CD14-positive monocyte (primary cell): ENCODE results near the gene TP53I3. TPM values are rescaled to one million over a fixed set of nuclear protein-coding genes. Genes with fewer than 3 reads are reported as not detected.

Experiments
- DNase-seq, 3 donors: peaks; one replicate each; pipeline ENCODE4 v3.0.0-alpha.2; 2011 to 2022
- H2AFZ ChIP-seq: 2 replicates; pipeline ENCODE4 v1.6.0; 2012; ENCODE audit warnings: mild to moderate bottlenecking, low read depth, low read length, inconsistent platforms; ENCODE audit not compliant: insufficient read depth, poor library complexity, severe bottlenecking
- H3K27ac ChIP-seq, 2 donors: 1 replicate in 1 of 2; 2 replicates in 1 of 2; pipeline ENCODE4 v1.5.1; 2012 to 2013; ENCODE audit warnings: low read length in 2 of 2, control low read depth in 1 of 2, inconsistent platforms in 1 of 2, low read depth in 1 of 2, mild to moderate bottlenecking in 1 of 2
- H3K27me3 ChIP-seq, 2 donors: one replicate each; pipeline versions ENCODE4 v1.6.0 to v1.6.1; 2011 to 2013; ENCODE audit warnings: low read length in 2 of 2; ENCODE audit not compliant: control insufficient read depth in 2 of 2, insufficient read depth in 2 of 2
- H3K36me3 ChIP-seq, 2 donors: replicated peaks in 1 of 2; 1 replicate in 1 of 2; 2 replicates in 1 of 2; pipeline versions ENCODE4 v1.5.1 to v1.6.1; 2012 to 2013; ENCODE audit warnings: low read length in 2 of 2, control low read depth in 1 of 2, inconsistent platforms in 1 of 2, mild to moderate bottlenecking in 1 of 2; ENCODE audit not compliant: insufficient read depth in 2 of 2, control insufficient read depth in 1 of 2
- H3K4me1 ChIP-seq, 2 donors: 1 replicate in 1 of 2; 2 replicates in 1 of 2; pipeline versions ENCODE4 v1.5.1 to v1.6.1; 2012 to 2013; ENCODE audit warnings: low read length in 2 of 2, control low read depth in 1 of 2, inconsistent platforms in 1 of 2, mild to moderate bottlenecking in 1 of 2, moderate library complexity in 1 of 2; ENCODE audit not compliant: insufficient read depth in 2 of 2, control insufficient read depth in 1 of 2
- H3K4me2 ChIP-seq: replicated peaks from 2 replicates; pipeline ENCODE3; 2012; ENCODE audit warnings: low read length, moderate library complexity, mild to moderate bottlenecking; ENCODE audit not compliant: poor library complexity, severe bottlenecking; ENCODE audit errors: extremely low read depth
- H3K4me3 ChIP-seq, 3 experiments: fragments of 200-600 bp in 1 of 3; sonication (generic) in 1 of 3; replicated peaks in 1 of 3; 1 replicate in 2 of 3; 2 replicates in 1 of 3; pipeline ENCODE4 v1.5.1; 2011 to 2013; ENCODE audit warnings: low read length in 3 of 3, mild to moderate bottlenecking in 3 of 3, control low read depth in 2 of 3, low read depth in 2 of 3, inconsistent platforms in 1 of 3, moderate library complexity in 1 of 3
- H3K79me2 ChIP-seq: 2 replicates; pipeline ENCODE4 v1.6.0; 2012; ENCODE audit warnings: mild to moderate bottlenecking, control low read depth, inconsistent platforms, low read length, moderate library complexity; ENCODE audit not compliant: insufficient read depth
- H3K9ac ChIP-seq: 2 replicates; pipeline ENCODE4 v1.6.0; 2017; ENCODE audit warnings: low read length, mild to moderate bottlenecking; ENCODE audit not compliant: insufficient read depth, poor library complexity, severe bottlenecking
- H3K9me3 ChIP-seq, 2 donors: replicated peaks in 1 of 2; 1 replicate in 1 of 2; 2 replicates in 1 of 2; pipeline versions ENCODE4 v1.5.1 to v1.6.1; 2012 to 2013; ENCODE audit warnings: low read length in 2 of 2, control low read depth in 1 of 2; ENCODE audit not compliant: control insufficient read depth in 1 of 2, insufficient read depth in 1 of 2
- H4K20me1 ChIP-seq: 2 replicates; pipeline ENCODE4 v1.6.0; 2012; ENCODE audit warnings: mild to moderate bottlenecking, low read length, control low read depth, moderate library complexity; ENCODE audit not compliant: insufficient read depth
- H3K27ac Mint-ChIP-seq, 7 donors: one replicate each; pipeline ENCODE4 v1.8.0; 2020; ENCODE audit warnings: mild to moderate bottlenecking in 7 of 7, mixed read lengths in 7 of 7, moderate library complexity in 6 of 7, inconsistent platforms in 2 of 7
- H3K27me3 Mint-ChIP-seq, 3 donors: one replicate each; pipeline ENCODE4 v1.8.0; 2021 to 2022; ENCODE audit warnings: low read depth in 3 of 3, mild to moderate bottlenecking in 3 of 3, mixed read lengths in 3 of 3, moderate library complexity in 3 of 3, inconsistent platforms in 1 of 3
- H3K36me3 Mint-ChIP-seq, 2 donors: one replicate each; pipeline ENCODE4 v1.8.0; 2020; ENCODE audit warnings: mixed read lengths in 2 of 2, inconsistent platforms in 1 of 2, mild to moderate bottlenecking in 1 of 2
- H3K4me1 Mint-ChIP-seq: one replicate; pipeline ENCODE4 v1.8.0; 2020; ENCODE audit warnings: mild to moderate bottlenecking, mixed read lengths
- H3K4me3 Mint-ChIP-seq, 2 donors: one replicate each; pipeline ENCODE4 v1.8.0; 2020; ENCODE audit warnings: mild to moderate bottlenecking in 2 of 2, mixed read lengths in 2 of 2, moderate library complexity in 1 of 2
- H3K9me3 Mint-ChIP-seq, 7 donors: one replicate each; pipeline ENCODE4 v1.8.0; 2020 to 2022; ENCODE audit warnings: mixed read lengths in 7 of 7, mild to moderate bottlenecking in 6 of 7, moderate library complexity in 6 of 7, inconsistent platforms in 2 of 7
- CTCF ChIP-seq: fragments of 200-600 bp; IDR thresholded peaks from one replicate; pipeline ENCODE4 v1.8.0; 2022; ENCODE audit warnings: antibody characterized with exemption, mild to moderate bottlenecking
- whole genome bisulfite sequencing: methylation state at CpG from one replicate; pipeline ENCODE4 v1.1.5; 2013; ENCODE audit warnings: missing lambda C conversion rate; ENCODE audit not compliant: insufficient coverage; 5-methylcytosine and 5-hydroxymethylcytosine counted together
- intact Hi-C, 2 donors: fragments of 100-400 bp; cut with micrococcal nuclease; formaldehyde crosslinking; loops; one replicate each; pipeline versions ENCODE4 v1.15.0 to v1.15.1; 2023
- polyA plus RNA-seq, 3 donors: library from polyadenylated mRNA; depleted of rRNA in 1 of 3; unstranded in 2 of 3; stranded (reverse) in 1 of 3; fragments of 300-500 nt in 2 of 3; fragments of >200 nt in 1 of 3; fragmentation: Illumina TruSeq in 2 of 3; gene quantifications; 1 replicate in 2 of 3; 2 replicates in 1 of 3; pipeline ENCODE4 v1.2.3, GENCODE V29; 2012 to 2021

TP53I3 gene
- polyA plus RNA-seq, 3 donors: 24.5 to 41.7 (median 34.9) TPM

- H3K36me3 Mint-ChIP-seq: peaks cover 29 to 41% of the 10 kb centered on the region in 2 donors
- peaks cover 81% of the 10 kb centered on the region for H3K79me2 ChIP-seq
- no peak overlapping the region for H3K9ac ChIP-seq
- intact Hi-C loops: no loop called here
- no peaks in the 10 kb centered on the region for H3K27me3 ChIP-seq
- no peak overlapping the region for H3K4me2 ChIP-seq
- no peak overlapping the region for H2AFZ ChIP-seq
- H3K27ac ChIP-seq: no peak overlapping the region
- H3K4me1 ChIP-seq: peaks cover 19 to 31% of the 10 kb centered on the region in 2 donors
- no CpG with 5 or more reads among the region's 6 CpGs for WGBS
- no peak overlapping the region for H3K4me3 ChIP-seq
- peaks cover 24% of the 10 kb centered on the region for H3K4me1 Mint-ChIP-seq
- peaks cover 0 to 2% (median 0%) of the 10 kb centered on the region in 3 donors for H3K27me3 Mint-ChIP-seq
- H3K4me3 Mint-ChIP-seq: no peak overlapping the region
- H3K36me3 ChIP-seq: peaks cover 33 to 54% of the 10 kb centered on the region in 2 donors
- H4K20me1 ChIP-seq: peaks cover 13% of the 10 kb centered on the region
- TF ChIP-seq CTCF: no peak
- no peak for DNase-seq
- H3K27ac Mint-ChIP-seq: no peak overlapping the region
- H3K9me3 Mint-ChIP-seq: no peaks in the 10 kb centered on the region
- H3K9me3 ChIP-seq: no peaks in the 10 kb centered on the region
Measured at GRCh38 chr2:24073816-24074215, 10.8 kb downstream of the TP53I3 start.

GRCh38 chr2:24072259-24072658 is 12.4 kb downstream of the TP53I3 start:
- Histone ChIP-seq H3K9ac (no peak overlapping the region), H3K4me2 (no peak overlapping the region), H3K4me3 (no peak overlapping the region), H3K9me3 (no peaks in the 10 kb centered on the region), H3K4me1 (peaks cover 11 to 22% of the 10 kb centered on the region in 2 donors), H3K27ac (peak overlapping the region in 1 of 2 donors; percentile 6), H3K36me3 (peaks cover 45 to 69% of the 10 kb centered on the region in 2 donors), H3K79me2 (peaks cover 65% of the 10 kb centered on the region), H2AFZ (no peak overlapping the region), H3K27me3 (no peaks in the 10 kb centered on the region), H4K20me1 (peaks cover 13% of the 10 kb centered on the region)
- H3K27me3 Mint-ChIP-seq: peaks cover 0 to 2% (median 0%) of the 10 kb centered on the region in 3 donors
- H3K9me3 Mint-ChIP-seq: no peaks in the 10 kb centered on the region
- H3K27ac Mint-ChIP-seq: no peak overlapping the region
- H3K4me3 Mint-ChIP-seq: no peak overlapping the region
- WGBS: no CpG with 5 or more reads among the region's 4 CpGs
- TF ChIP-seq CTCF: no peak
- H3K4me1 Mint-ChIP-seq: peaks cover 15% of the 10 kb centered on the region
- intact Hi-C loops: no loop called here
- peaks cover 43 to 57% of the 10 kb centered on the region in 2 donors for H3K36me3 Mint-ChIP-seq
- no peak for DNase-seq
